GM12872 (cell line): ENCODE data around the gene ITPK1.

Experiments
- TF ChIP-seq, protein P1 (sequence below): IDR thresholded peaks from 3 replicates; pipeline ENCODE4 v1.5.1; 2011; ENCODE audit warnings: low read depth, mild to moderate bottlenecking, low read length, moderate library complexity; ENCODE audit not compliant: insufficient read depth

The ITPK1 gene

DNA sequence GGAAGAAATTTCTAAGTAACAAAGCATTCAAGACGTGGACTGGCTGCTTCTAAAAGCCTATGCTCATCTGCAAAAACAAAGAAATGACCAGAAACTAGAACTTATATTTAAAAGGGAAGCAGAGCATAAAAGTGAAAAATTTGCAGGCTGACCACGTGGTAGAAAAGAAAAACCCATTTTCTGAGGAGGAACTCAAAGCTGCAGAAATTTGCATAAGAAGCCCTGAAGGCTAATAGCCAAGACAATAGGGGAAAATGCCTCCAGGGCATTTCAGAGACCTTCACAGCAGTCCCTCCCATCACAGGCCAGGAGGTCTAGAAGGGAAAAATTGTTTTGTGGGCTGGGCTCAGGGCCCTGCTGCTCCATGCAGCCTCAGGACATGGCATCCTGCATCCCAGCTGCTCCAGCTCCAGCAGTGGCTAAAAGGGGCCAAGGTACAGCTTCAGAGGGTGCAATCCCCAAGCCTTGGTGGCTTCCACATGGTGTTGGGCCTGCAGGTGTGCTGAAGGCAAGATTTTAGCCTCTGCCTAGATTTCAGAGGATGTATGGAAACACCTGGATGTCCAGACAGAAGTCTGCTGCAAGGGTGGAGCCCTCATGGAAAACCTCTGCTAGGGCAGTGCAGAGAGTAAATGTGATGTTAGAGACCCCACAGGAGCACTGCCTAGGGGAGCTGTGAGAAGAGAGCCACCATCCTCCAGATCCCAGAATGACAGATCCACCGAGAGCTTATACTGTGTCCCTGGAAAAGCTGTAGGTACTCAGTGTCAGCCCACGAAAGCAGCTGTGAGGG, 137.3 kb downstream of the ITPK1 start:
- TF ChIP-seq, protein P1, sequence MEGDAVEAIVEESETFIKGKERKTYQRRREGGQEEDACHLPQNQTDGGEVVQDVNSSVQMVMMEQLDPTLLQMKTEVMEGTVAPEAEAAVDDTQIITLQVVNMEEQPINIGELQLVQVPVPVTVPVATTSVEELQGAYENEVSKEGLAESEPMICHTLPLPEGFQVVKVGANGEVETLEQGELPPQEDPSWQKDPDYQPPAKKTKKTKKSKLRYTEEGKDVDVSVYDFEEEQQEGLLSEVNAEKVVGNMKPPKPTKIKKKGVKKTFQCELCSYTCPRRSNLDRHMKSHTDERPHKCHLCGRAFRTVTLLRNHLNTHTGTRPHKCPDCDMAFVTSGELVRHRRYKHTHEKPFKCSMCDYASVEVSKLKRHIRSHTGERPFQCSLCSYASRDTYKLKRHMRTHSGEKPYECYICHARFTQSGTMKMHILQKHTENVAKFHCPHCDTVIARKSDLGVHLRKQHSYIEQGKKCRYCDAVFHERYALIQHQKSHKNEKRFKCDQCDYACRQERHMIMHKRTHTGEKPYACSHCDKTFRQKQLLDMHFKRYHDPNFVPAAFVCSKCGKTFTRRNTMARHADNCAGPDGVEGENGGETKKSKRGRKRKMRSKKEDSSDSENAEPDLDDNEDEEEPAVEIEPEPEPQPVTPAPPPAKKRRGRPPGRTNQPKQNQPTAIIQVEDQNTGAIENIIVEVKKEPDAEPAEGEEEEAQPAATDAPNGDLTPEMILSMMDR = no peak

GRCh38 chr14:92976268-92976667, 139.5 kb downstream of the ITPK1 start:
- TF ChIP-seq, protein P1 = no peak

- TF ChIP-seq, protein P1 = no peak
Observed at GRCh38 chr14:92974541-92975345, 141.0 kb downstream of the ITPK1 start.

DNA sequence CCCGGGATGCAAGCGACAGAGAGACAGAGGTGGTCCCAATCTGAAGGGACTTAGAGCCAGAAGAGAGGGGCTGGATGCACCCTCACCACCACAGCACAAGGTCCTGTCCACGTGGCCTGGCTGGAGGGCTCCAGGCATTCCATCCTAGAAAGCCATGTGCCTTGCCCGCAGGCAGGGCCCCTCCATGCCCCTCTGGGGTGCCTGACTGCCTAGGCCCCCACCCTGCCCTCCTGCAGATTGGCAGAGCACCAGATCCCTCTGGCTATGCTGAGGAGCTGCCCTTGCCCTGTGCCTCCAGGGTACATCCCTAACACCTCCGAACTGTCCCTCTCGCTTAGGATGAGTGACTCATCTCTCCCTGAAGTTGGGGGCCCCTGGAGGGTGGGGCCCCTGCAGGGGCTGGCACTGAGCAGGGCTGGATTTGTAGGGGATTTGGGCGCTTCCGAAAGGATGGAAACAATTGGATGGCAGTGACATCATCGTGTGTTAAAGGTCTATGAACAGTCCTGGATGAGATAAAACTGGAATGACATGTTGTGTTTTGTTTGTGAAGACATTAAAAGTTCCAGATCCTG, 141.8 kb downstream of the ITPK1 start:
- TF ChIP-seq, protein P1 = no peak

DNA sequence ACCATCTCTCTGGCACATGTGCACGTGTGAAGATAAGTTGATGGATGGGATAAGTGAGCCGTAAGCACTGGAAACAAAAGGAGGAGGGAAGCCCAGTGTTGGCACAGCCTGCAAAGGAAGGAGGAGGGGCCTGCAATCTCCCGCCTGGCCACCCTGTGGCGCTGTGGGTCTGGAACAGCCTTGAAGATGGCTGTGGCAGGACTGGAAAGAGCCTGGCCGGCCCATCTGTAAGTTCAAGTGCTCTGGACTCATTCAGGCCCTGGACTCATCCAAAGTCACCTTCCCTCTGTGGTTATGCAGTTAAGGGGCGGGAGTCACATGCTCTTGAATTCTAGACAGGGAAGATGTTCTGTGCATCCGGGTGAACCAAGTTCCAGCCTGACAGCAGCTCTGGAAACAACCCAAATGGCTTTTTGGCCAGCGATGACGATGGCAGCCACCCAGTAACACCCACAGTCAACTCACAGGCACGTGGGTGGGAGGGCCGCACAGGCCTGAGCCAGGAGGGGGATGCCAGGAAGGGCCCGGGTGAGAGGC, 142.4 kb downstream of the ITPK1 start:
- TF ChIP-seq, protein P1 = peak; percentile 64; the same call in 2 of the 3 replicates

DNA sequence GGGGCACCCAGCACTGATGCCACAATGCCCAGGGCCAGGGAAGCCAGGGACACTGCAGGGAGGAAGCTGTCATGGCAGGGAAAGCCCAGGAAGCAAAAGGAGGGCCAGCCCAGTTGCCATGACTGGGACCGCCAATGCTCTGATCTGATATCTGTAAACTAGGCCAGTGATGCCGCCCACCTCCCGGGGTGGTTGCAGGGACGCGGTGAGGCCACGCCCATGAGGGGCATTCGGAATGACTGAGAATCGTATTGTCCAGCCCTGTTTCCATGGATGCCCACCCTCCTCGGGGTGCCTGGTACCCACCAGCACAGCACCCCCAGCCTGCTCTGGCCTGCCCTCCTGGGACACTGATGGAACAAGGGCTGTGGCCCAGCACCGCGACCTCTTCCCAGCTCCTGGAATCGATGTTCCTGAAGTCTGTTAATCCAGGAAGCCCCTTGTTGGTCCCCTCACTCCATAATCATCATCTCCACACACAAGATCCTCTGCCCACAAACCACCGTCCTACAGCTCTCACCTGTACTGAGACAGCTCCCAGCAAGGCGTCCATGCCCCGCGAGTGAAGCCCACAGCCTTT, 144.0 kb downstream of the ITPK1 start:
- TF ChIP-seq, protein P1 = no peak

DNA sequence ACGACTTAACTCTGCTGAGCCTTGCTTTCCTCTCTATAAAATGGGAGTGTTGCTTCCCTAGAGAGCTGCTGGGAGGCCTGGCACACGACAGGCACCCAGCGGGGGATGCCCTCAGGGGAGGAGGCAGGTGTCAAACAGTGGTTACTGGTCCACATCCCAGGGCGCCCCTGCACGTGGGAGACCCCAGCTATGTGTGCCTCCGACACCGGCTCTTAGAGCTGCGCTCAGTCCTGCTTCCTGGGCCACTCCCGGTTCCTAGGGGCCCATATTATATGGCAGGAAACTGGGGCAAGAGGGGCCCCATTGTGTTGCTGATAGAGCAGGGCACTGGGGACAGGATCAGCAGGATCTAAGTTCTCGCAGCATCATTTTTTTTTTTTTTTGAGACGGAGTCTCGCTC, 145.5 kb downstream of the ITPK1 start:
- TF ChIP-seq, protein P1 = no peak
